Measurements from ENCODE around the gene EHBP1L1.

Gene EHBP1L1

DNA sequence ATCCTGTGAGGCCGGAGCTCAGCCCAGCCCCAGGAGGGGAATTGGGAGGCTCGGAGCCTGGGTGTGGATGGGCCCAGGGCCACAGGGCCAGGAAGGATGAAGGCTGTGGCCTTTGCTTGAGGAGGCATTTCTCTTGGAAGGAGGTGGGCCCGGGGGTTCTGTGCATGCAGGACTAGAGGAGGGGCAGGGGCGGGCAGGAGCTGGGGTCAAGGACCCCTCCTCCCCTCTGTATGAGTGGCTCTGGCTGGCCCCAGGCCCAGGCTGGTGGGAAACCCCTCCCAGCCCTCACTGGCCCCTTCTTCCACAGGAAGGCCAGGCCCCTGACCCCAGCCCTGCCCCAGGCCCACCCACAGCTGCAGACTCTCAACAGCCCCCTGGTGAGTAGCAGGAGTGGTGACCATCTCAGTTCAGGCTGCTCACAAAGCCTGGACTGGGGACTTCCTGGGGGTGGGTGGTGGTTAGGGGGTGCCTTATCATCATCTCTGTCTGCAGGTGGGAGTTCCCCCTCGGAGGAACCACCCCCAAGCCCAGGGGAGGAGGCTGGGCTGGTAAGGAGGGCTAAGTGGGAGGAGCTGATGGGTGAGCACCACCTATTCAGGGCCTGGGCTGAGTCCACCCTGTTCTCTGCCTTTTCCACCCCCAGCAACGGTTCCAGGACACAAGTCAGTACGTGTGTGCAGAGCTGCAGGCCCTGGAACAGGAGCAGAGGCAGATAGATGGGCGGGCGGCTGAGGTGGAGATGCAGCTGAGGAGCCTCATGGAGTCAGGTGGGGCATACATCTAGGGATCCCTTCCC lies 13.8 kb downstream of the EHBP1L1 start:
- TF ChIP-seq, protein P1, sequence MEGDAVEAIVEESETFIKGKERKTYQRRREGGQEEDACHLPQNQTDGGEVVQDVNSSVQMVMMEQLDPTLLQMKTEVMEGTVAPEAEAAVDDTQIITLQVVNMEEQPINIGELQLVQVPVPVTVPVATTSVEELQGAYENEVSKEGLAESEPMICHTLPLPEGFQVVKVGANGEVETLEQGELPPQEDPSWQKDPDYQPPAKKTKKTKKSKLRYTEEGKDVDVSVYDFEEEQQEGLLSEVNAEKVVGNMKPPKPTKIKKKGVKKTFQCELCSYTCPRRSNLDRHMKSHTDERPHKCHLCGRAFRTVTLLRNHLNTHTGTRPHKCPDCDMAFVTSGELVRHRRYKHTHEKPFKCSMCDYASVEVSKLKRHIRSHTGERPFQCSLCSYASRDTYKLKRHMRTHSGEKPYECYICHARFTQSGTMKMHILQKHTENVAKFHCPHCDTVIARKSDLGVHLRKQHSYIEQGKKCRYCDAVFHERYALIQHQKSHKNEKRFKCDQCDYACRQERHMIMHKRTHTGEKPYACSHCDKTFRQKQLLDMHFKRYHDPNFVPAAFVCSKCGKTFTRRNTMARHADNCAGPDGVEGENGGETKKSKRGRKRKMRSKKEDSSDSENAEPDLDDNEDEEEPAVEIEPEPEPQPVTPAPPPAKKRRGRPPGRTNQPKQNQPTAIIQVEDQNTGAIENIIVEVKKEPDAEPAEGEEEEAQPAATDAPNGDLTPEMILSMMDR (IDR thresholded peaks at IDR 0.05; ENCODE audit: extremely low read depth, missing control alignments) = no peak
- DNase-seq (ENCODE audit: low spot score) = peak; percentile 87

DNA sequence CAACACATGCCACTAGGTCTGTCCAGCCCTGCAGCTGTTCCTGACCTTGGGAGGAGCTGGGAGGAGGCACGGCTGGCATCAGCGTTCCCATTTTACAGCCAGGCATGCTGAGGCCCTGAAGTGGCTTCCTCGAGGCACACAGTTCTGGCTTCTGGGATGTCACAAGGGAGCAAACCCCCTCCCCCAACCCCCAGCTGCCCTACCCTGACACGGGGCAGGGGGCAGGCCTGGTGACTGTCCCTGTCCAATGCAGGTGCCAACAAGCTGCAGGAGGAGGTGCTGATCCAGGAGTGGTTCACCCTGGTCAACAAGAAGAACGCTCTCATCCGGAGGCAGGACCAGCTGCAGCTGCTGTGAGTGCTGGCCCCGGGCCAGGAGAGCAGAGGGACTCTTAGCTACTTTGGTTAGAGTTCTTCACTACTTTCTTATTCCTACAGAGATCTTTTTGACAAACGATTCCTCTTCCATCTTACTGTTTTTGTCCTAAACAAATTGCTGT lies 14.4 kb downstream of the EHBP1L1 start:
- DNase-seq (ENCODE audit: low spot score) = no peak

DNA sequence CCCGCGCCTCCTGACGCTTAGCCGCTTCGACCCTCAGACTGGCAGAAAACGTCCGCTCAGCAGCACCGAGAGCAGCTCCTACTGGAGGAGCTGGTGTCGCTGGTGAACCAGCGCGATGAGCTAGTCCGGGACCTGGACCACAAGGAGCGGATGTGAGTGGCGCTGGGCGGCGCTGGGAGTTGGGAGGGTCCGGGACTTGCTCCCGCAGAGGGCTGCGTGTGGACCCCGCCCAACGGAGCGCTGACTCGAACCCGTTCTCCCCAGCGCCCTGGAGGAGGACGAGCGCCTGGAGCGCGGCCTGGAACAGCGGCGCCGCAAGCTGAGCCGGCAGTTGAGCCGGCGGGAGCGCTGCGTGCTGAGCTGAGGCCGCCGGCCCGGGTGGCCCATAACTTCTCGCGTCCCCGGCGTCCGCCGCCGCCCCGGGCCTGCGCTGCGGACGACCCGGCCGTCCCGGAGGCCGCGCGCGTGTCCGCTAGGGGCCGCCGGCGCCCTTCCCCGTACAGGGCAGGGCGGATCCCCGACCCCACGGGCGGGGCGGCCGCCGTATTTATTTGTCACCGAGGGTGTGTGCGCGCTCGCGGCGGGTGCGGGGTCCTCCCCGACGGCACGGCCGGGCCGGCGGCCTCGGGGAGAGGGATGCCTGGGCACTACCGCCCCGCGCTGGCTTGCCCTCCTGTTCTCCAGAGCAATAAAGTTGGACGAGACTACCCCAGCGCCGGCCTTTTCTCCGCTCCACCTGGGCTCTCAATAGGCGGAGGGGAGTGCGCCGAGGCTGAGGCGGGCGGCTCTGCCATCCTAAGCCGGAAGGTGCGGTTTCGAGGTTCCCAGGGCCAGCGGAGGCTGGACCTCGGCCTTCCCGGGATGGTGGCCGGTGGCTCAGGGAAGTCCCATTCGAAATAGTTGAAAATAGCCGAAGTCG lies 16.3 kb downstream of the EHBP1L1 start:
- TF ChIP-seq, protein P1 (IDR thresholded peaks at IDR 0.05; ENCODE audit: extremely low read depth, missing control alignments) = no peak
- DNase-seq (ENCODE audit: low spot score) = no peak

More for the DNA sequence above, 14.4 kb downstream of the EHBP1L1 start:
- TF ChIP-seq, protein P1 (IDR thresholded peaks at IDR 0.05; ENCODE audit: extremely low read depth, missing control alignments) = no peak

DNA sequence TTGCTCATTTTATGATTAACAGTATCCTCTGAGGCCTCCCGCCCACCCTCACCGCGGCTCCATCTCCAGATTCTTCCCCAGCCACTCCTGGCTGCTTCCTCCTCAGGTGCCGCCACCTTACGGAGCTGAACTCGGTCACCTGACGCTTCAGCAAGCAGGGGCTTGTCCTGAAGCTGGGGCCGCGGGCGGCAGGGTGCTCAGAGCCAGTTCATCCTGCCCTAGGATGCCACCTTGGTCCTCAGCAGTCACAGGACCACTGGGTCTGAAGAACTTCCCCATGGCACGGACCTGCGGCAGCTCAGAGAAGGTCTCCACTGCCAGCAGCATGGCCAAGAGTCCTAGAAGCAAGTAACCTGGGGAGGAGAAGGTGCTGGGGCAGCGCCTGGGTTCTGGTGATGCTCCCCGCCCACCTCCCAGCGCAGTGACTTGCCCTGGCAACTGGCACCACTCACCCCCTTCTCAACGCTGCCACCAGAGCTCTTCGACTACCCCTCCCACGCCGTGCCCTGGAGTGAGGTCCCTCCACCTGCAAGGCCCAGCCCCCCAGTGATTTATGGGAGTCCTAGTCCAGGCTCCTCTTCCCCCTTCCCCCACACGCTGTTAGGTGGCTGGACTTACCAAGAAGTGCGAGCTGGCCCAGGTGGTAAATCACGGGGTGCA lies 17.1 kb downstream of the EHBP1L1 start:
- DNase-seq (ENCODE audit: low spot score) = no peak
- TF ChIP-seq, protein P1 (IDR thresholded peaks at IDR 0.05; ENCODE audit: extremely low read depth, missing control alignments) = no peak

DNA sequence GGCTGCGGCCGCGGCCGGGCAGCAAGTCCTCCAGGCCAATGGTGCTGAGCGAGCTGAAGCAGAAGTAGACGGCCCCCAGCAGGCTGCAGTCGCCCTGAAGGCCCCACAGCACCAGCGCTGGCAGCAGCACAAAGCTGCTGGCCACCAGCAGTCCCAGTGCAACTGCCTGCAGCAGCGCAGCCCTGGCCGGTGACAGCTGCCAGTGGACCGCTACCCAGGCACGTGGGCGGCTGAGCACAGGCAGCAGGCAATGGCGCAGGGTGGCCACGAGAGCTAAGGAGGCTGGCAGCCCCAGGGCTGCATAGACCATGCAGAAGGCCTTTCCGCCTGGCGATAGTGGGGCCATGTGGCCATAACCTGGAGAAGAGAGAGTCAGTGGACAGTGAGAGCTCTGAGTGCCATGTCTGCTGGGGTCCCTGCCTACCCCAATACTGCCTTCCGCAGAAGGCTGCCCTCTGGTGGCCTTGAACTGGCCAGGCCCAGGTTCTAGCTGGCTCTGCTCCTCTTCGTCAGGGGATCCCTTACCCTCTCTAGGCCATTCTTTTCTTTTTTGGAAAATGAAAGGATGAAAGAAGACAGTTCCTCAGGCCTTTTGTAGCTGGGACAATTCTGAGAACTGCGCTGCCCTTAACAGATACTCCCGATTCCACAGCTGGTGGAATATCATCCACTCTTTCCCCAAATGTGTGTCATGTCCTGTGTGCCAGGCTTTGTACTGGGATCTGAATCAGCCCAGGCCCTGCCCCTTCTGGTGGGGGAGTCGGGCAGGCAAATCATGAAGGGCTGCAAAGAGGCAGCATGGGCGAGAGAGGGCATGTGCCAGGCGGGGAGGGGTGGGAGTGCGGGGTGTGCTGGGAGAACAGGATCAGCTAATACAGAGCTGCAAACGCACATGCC lies 17.9 kb downstream of the EHBP1L1 start:
- DNase-seq (ENCODE audit: low spot score) = peak; percentile 75
- TF ChIP-seq, protein P1 (IDR thresholded peaks at IDR 0.05; ENCODE audit: extremely low read depth, missing control alignments) = peak; percentile 57

DNA sequence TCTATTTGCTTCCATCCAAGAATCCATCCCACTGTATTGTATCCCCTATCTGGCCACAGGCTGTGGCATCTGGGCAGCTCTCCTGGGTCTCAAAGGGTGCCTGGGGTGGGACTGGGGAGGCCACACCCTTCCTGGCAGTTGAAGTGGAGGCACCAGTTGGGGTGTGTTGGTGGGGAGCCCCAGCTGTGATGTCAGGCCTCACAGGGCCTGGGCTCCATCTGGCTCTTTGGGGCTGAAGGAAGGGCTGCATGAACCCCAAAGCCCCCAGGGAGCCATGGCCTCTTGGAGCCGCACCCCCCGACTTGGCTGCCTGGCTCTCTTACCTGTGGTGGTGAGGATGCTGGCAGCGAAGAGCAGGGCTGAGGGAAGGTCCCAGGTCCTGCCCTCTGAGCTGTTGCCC lies 19.3 kb downstream of the EHBP1L1 start:
- TF ChIP-seq, protein P1 (IDR thresholded peaks at IDR 0.05; ENCODE audit: extremely low read depth, missing control alignments) = no peak
- no peak for DNase-seq (ENCODE audit: low spot score)
